ENCODE data around the gene PREX1.
"Not testable (repeated sequence)": the region's sequence is repeated elsewhere in the genome, so short reads cannot be mapped to it uniquely, and the experiment has no call there.

Gene PREX1

DNA sequence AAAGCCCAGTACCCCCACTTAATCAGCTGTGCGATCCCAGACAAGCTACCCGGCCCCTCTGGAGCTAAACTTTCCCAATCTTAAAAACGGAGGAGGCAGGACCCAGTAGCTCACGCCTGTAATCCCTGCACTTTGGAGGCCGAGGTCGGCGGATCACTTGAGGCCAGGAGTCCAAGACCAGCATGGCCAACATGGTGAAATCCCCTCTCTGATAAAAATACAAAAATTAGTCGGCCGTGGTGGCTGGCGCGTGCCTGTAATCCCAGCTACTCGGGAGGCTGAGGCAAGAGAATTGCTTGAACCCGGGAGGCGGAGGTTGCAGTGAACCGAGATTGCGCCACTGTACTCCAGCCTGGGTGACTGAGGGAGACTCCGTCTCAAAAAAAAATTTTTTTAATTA is 1.3 kb downstream of the PREX1 start:
- not testable (repeated sequence) for DNase-seq

DNA sequence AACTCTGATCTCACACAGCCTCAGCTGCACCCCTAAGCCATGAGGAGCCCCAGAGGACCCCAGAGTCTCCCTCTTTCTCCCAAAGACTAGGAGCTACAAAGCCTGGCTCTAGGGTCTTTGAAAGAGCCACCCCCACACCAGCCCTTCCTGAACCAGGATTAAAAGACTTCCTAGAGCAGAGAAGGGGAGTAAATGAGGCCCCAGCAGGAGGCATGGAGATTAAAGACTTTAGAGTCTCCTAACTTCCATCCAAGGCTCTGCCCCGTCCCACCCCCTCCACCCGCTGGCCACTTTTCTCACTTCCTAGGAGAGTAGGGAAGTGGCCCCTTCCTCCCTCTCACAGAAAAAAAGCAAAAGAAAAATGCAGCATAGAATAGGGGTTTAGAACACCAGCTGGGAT is 1.7 kb downstream of the PREX1 start:
- no peak for DNase-seq

DNA sequence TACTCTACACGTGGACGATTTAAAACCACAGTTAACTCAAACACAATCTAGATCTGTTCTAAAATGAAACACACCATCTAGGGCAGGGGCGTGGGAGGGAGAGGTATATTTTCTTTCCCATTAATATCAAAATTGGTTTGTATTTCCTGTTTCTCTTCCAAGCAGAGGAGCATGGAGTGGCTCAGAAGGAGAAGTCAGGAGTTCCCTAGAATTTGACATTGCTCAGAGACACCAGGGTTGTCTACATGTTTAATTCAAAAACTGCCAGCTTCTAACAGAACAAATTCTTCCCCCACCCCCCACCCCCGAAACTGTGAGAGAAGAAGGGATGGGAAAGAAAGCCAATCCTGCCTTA is 2.3 kb downstream of the PREX1 start:
- DNase-seq = no peak

DNA sequence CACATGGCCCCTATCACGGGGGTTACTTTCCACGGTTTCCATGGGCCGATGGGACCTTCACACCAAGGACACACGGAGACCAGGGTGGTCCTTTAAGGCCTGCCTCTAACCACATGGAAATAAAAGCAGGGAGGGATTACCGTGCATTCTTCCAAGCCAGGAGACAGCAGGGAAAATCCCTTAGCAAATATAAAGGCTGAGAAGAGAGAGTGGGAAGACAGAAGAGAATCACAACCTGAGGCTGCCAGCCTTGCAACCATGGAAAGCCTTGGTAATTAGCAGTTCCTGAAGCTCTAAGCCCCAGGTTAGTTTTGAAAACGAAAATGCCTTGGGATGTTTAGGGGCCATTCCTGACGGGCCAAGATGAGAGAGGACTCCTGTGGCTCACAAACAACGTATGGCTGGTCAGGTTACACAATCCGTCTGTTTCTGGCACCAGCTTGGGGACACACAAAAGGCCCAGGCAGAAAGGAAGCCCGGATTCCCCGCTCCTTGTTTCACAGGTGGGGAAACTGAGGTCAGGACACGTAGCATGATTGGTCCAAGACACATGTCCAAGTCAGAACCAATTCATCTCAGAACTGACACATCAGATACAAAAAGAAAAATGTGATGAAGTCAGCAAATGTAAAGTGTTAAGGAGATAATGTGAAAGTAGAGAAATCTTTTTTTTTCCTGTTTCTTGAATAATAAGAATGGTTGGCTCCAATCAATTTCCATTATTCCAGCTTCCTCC is 2.8 kb downstream of the PREX1 start:
- no peak for DNase-seq

DNA sequence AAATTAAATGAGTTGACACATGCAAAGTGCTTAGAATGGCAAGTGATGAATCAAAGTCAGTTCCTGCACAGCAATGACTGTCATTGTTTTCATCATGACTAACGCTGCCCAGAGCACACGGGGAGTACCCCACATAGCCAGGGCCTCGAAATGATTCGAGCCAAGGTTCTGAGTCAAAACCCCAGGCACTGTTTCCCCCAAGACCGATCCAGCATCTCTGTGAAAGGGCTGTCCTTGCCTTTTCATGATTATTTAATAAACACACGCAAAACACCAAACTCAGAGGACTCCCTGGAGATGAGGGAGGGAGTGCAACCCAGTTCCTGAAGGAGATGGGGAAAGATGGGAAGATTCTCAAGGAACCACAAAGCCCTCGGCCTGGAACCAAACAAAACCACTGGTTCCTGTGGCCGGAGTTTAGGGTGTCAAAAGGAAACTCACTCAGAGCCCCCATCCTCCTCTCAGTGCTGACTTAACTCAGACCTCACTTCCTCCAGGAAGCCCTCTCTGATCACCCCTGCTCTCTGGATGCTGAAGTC is 3.8 kb downstream of the PREX1 start:
- no peak for DNase-seq

DNA sequence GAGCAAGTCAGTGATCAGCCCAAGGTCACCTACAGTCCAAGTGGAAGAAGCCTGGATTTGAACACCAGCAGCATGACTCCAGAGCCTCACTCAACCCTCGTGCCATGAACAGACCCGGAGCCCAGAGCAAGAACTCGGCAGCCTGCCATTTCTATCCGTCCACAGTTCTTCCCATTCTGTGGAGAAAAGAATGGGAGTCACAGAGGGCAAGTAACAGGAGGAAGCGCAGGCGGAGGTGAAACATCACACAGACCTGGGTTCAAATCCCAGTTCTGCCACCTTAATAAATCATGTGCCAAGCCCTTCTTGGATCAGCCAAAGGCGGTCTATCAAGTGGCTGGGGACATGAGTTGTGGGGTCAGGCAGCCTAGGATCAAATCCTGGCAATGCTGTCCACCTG is 4.3 kb downstream of the PREX1 start:
- no peak for DNase-seq

DNA sequence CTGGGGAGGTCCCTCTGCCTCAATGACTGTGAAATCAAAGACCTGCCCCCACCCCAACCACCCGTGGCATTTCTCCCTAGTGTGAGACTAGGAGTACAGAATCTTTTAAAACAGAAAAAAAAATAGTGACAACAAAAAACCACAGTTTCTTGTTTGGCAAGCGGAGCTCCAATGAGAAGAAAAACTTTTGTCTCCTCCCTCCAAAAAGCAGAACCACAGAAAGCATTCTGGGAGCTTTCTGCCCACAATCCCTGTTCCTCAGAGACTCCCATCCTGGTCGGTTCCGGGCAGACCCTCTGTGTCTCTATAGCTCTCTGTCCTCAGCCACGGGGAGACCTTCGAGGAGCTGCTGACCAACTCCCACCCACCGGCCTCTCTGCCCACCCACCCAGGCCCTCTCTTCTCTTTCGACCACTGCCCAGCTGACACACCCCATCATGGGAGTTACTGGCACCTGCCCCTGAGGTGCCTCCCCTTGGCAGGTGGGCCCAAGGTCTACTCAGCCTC is 4.9 kb downstream of the PREX1 start:
- no peak for DNase-seq

DNA sequence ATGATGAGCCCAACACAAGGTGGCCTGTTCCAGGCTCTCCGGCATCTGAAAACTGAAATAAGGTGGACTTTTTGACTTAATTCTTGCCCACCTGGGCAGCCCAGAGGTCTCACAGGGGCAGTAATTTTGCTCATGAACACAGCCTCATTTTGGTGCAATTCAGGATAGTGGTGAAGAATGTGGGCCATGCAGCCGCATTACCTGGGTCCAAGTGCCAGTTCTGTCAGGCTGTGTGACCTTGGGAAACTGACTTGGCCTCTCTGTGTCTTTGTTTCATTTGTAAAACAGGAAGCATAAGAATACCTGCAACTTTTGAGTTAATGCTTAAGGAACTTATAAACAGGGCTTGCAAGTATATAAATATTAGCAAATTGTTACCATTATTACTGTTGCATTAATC is 5.6 kb downstream of the PREX1 start:
- no peak for DNase-seq

DNA sequence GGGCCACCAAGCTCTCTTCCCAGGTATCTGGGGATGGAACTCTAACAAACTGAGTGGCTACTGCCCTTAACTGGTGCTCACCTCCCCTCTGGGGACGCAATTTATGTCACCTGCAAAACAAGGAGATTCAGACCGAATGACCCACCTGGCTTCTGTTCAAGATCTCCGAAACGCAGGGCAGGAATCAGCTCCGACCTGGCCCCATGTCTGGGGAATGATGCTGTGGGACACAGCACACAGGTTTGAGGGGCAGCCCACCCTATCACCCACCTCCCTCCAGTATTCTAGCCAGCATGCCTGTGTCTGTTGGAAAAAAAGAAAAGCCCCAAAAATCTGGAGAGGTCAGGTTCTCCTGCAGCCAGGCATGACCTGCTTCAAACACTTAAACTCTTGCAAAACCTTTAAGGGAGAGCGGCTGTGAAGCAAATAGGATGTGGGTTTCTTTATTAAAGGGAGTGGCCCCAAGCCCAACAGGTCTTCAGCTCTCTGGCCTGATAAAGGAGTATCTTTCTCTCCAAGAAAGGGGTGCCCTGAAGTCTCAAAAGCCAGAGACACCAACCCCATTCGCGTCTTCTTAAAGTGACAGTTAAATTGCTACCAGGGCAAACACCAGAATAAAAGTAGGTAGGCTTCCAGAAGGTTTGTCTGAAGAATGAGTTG is 6.4 kb downstream of the PREX1 start:
- DNase-seq = no peak

DNA sequence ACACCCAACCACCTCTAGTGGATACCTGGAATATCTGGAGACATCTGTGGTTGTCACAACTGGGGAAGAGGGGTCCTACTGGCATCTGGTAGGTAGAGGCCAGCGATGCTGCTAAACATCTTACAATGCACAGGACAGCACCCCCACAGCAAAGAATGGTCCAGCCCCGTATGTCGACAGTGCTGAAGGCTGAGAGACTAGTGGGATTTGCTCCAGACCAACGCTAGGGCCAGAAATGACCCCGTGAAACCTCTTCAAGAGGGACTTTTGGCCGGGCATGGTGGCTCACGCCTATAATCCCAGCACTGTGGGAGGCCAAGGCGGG is 7.2 kb downstream of the PREX1 start:
- no peak for DNase-seq

DNA sequence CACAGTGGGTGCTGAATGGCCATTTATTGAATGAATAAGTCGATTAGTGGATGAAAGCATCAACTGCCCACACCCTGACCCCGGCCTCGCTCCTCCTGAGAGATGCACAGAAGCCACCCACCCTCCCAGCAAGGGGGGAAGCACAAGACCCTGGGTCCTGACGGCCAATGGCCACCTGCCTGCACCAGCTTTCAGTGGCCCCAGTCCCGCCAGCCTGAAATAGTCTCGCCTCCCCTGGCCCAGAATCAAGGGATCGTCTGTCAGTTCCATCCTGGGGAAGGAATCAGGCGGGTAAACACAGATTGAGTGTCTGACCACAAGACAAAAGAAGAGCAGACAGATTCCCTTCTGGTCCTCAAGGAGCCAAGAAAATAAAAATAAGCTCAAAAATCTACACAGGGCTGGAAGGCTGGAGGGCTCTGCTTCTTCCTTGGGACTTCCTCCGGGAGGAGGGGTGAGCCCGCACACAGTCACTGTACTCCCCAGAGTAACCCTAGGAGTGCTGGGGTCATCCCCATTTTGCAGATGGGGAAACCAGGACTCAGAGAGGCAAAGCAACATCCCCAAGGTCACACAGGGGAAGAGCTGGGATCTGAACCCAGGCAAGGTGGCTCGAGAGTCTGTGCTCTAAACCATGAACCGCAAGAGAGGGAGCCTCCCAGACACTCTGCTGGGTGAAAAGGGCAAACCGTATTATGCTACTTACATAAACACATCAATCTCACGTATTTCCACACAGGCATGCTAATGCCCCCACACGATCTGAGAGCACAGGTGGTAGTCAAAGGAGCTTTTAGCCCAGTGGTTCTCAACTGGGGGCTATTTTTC is 7.8 kb downstream of the PREX1 start:
- DNase-seq = no peak

DNA sequence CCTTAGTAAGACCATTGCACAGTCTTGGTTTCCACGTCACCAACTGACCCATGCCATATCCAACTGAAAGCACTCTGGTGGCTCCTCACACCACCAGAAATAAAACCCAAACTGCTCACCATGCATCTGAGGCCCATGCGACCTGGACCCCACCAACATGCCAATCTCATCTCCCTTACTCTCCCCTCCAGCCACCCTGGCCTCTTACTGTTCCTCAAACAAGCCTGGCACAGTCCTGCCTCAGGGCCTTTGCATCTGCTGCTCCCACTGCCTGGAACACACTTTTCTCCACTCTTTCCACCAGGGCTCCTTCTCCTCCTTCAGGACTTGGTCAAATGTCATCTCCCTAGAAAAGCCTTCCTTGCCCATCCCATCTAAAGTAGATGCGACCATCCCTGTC is 8.7 kb downstream of the PREX1 start:
- DNase-seq = no peak

DNA sequence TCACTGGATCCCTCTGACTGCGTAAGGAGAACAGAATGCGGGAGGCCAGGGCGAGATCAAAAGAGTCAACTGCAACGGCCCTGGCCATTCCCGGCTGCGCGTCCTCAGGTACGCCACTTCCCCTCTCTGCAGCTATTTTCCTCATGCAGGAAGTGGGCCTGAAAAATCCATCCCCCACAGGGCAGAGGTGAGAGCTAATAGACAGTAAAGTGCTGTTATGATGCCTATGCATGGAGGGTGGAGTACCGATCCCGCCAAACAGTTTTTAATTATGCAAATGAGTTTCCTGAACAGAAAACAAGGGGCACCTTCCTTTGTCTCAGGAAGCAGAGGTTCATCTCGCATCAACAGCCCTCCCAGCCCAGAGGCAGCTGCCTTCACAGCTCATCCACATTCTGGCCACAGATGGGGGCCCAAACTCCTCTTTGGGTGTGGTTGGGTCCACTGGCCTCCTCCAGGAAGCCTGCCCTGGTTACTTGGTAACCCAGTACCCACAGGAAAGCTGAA is 9.3 kb downstream of the PREX1 start:
- no peak for DNase-seq

DNA sequence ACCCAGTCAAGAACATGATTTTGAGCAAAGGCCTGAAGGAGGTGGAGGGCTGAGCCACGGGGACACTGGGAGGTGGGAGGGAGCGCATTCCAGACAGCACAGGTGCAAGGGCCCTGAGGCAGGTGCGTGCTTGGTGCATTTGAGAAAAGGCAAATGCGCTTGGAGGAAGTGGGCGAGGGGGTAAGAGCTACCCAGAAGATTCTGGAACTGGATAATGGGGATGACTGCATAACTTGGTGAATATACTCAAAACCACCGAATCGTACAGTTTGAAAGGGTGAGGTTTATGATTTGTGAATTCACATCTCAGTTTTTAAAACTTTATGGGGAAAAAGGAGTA is 9.8 kb downstream of the PREX1 start:
- no peak for DNase-seq

DNA sequence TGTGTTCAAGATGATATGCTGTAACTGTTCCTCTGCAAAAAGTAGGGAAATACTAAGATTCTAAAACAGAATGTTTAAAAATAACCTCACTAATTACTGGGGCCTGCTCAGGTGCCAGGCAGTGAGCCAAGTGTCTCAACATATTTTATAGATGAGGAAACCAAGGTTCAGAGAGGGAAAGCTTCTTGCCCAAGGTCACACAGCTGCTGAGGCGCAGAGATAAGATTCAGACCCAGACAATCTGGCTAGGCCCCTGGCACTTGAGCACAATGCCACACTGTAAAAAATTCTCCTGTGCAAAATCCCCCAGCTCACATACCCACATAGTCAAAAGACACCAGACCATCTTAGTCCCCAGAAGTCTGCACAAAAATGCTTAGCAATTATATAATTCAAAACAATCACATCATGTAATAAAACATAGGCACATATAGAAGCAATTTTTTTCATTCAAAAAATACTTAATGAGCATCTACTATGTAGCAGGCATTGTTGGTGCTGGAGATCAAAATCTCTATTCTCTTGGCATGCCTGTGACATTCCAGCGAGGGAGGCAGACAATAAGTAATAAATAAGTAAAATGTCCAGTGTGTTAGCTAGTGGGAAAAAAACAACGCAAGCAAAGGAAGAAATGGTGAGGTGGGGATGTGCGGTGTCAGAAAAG is 10.3 kb downstream of the PREX1 start:
- no peak for DNase-seq

DNA sequence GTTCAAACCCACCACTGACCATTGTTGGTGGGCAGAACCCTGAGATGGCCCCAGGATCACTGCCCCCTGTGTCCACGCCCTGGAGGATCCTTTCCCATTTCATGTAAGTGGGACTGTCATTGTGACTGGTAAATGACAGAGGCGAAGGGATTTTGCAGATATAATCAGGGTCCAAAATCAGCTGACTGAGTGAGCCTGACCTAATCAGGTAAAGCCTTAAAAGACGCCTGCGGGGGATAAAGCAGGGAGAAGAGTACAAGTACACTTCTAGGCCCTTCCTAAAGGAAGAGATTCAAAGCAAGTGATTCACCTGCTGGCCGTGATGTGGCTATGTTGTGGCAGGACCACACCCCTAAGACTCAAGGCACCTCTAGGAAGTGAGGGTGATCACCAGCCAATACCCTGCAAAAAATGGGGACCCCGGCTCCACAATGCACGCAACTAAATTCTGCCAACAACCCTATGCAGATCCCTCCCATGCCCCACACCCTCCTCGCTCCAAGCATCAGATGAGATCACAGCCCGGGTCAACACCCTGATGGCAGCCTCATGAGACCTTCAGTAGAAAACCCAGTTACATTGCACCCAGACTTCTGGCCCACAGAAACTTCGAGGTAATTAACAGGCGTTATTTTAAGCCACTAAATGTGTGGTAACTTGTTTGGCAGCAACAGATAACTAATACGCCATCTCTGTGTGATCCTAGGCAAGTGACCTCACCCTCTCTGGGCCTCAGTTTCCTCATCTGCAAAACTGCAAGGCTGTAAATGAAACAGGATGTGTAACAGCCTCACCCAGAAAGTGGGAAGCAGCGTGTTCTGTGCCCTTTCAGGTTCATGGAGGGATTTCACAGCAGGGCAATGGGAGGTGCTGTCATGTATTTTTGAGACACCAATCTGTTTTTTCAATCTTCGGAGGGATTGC is 11.3 kb downstream of the PREX1 start:
- no peak for DNase-seq

DNA sequence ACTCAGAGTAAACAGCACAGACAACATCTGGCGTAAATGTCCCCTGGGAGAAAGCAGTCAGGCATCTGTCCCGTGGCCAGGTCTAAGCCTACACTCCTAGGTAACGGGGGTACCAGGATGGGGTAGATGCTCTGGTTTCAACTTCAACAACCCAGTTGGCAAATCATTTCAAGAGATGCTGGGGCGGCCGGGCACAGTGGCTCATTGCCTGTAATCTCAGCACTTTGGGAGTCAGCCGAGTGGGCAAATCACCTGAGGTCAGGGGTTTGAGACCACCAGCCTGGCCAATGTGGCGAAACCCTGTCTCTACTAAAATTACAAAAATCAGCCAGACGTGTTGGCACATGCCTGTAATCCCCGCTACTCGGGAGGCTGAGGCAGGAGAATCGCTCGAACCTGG is 12.3 kb downstream of the PREX1 start:
- no peak for DNase-seq

DNA sequence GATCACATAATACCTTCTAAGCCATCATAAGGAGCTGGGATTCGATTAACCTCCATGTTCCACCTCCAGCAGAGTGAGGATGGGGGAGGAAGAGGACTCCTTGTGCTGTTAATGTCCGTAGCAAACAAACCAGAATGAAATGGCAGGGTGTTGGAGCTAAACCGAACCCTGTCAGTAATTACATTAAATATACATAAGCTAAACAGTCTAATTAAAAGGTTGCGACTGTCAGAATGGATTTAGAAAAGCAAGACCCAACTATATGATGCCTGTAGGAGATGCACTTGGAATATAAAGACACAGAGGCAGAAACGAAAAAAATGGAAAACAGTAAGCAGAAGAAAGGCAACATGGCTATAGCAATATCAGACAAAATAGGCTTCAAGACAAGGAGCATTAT is 13.2 kb downstream of the PREX1 start:
- DNase-seq = no peak

DNA sequence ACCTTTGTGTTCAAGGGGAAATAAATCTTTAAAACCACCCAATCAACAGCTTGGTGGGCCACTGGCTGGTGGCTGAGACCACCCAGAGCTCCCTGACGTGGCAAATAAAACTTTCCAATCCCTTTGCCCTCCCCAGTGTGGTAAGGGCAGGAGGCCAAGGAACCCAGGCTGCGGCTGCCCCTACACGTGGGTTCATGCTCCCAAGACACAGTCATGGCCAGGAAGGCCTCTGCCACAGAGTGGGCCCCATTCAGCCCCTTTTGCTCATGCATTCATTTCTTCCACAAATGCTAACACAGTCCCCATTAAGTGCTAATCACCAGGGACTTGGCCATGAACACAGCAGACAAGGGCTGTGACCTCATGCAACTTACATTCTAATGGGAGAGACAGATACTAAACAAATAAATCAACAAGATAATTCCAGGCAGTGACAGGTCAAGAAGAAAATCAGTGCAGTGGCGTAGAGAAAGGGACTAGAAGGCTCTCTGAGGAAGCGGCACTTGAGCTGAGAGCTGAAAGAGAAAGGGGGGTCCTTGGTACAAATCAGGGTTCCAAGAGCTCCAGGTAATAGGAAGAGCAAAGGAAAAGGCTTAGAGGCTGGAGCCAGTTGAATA is 13.8 kb downstream of the PREX1 start:
- no peak for DNase-seq

DNA sequence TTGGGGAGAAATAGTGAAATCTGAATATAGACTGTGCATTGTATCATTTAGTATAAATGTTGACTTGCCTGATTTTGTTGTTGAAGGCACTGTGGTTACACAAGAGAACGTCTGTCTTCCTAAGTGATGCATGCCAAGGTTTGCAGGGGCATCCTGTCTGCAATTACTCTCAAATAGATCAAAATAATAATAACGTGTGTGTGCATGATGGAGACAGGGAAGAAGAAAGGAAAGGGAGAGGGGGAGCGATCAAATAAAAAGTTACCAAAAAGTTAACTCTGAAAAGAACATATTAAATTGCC is 14.4 kb downstream of the PREX1 start:
- DNase-seq = no peak

DNA sequence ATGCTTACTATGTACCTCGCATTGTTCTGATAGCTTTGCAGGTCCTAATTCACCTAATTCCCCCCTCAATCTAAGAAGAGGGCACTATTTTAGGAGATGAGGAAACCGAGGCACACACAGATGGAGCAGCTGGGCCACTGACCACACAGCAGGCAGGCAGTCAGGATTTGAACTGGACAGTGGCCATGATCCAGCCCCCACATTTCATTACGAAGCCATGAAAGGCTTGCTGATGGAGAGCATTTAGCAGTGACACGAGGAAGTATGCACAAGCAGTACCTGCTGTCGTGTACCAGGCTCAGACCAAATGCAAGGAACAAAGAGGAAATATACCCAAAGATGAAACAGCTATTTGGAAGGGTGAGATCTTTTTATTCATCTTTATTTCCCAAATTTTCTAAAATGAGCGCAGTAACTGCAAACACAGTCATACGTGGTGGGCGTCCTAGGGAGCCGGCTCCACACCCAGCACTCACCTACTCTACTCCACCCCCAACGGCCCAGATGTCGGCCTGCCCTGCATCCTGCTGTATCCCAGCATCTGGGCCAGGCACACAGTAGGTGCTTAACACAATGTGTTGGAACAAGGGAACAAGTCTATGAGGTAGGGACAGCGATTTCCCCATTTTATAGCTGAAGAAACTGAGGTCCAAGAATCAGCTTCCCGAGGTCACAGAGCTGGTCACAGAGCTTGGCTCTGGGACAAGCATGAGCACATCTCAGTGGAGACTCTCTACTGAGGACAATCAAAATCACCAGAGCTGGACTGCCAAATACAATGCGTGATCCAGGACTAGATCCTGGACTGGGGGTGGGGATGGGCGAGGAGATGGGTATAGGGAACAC is 15.0 kb downstream of the PREX1 start:
- no peak for DNase-seq

All from NCI-H1092 (cell line).